Measurements from ENCODE around the gene SLC44A1.

DNA sequence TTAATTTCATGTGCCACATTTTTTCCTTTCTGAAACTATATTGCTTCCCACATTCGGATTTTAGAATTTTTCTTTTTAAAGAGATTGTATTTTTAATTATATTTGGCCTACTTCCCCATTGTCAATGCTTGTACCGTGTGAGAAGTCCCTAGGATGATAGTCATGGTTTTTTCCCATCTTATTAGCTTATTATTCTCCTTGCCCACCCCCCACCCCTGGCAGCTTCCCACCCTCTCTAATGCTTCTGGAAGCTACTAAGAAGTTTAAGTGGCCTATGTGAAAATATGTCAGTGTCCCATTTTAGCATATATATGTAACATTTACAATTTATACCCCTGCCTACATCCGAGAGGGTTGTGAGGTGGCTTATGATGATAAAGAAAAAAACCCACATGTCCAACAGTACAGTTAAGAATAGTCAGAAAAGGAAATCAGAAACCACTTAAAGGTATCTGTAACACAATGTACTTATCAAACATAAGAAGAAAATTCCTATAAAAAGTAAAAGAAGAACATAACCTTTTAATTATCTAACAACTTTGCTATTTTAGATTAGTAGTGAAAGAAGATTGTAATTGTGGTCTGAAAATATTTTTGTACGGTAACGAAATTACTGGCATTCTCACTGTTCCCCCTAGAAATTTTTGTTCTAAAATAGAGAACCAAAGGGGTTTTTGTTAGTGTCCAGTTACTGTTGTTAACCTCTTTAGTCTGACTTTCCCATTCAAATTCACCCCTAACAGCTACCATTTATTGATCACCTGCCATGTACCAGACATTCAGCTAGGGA lies 62.1 kb downstream of the SLC44A1 start:
- no peak for TF ChIP-seq POLR2A (IDR thresholded peaks at IDR 0.05; ENCODE audit: low read depth)
- TF ChIP-seq, protein P1, sequence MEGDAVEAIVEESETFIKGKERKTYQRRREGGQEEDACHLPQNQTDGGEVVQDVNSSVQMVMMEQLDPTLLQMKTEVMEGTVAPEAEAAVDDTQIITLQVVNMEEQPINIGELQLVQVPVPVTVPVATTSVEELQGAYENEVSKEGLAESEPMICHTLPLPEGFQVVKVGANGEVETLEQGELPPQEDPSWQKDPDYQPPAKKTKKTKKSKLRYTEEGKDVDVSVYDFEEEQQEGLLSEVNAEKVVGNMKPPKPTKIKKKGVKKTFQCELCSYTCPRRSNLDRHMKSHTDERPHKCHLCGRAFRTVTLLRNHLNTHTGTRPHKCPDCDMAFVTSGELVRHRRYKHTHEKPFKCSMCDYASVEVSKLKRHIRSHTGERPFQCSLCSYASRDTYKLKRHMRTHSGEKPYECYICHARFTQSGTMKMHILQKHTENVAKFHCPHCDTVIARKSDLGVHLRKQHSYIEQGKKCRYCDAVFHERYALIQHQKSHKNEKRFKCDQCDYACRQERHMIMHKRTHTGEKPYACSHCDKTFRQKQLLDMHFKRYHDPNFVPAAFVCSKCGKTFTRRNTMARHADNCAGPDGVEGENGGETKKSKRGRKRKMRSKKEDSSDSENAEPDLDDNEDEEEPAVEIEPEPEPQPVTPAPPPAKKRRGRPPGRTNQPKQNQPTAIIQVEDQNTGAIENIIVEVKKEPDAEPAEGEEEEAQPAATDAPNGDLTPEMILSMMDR (IDR thresholded peaks at IDR 0.05) = no peak

Data from esophagus muscularis mucosa (tissue), 3 donors.